Gastrocnemius medialis (tissue), 4 donors: Measurements from ENCODE around the gene CST3. TPM values are rescaled to one million over a fixed set of nuclear protein-coding genes. Genes with fewer than 3 reads are reported as not detected.

Experiments
- ATAC-seq, 2 donors: fragments of 150-250 bp; one replicate each; pipeline ENCODE4 v1.9.1; 2016
- DNase-seq, 2 donors: peaks; one replicate each; pipeline ENCODE4 v3.0.0-alpha.2; 2019
- H3K27ac ChIP-seq, 4 donors: fragments of 200-600 bp; sonication (generic); 1 replicate in 1 of 4; 2 replicates in 3 of 4; pipeline ENCODE4 v1.5.1; 2016 to 2018; ENCODE audit warnings: mild to moderate bottlenecking in 2 of 4, moderate library complexity in 1 of 4
- H3K27me3 ChIP-seq, 3 donors: fragments of 200-600 bp; sonication (generic) in 2 of 3; 1 replicate in 1 of 3; 2 replicates in 2 of 3; pipeline versions ENCODE4 v1.5.1 to v1.6.0; 2016 to 2019; ENCODE audit warnings: mild to moderate bottlenecking in 1 of 3, moderate library complexity in 1 of 3
- H3K36me3 ChIP-seq, 2 donors: fragments of 200-600 bp; sonication (generic) in 1 of 2; one replicate each; pipeline ENCODE4 v1.5.1; 2017 to 2018
- H3K4me1 ChIP-seq, 2 donors: fragments of 200-600 bp; sonication (generic) in 1 of 2; one replicate each; pipeline ENCODE4 v1.5.1; 2016 to 2017; ENCODE audit warnings: mild to moderate bottlenecking in 2 of 2
- H3K4me3 ChIP-seq, 4 donors: fragments of 200-600 bp; sonication (generic) in 3 of 4; 1 replicate in 1 of 4; 2 replicates in 3 of 4; pipeline ENCODE4 v1.5.1; 2016 to 2019; ENCODE audit warnings: mild to moderate bottlenecking in 2 of 4
- H3K9me3 ChIP-seq, 3 donors: fragments of 200-600 bp; sonication (generic) in 2 of 3; 1 replicate in 1 of 3; 2 replicates in 2 of 3; pipeline ENCODE4 v1.5.1; 2016 to 2019
- CTCF ChIP-seq, 5 experiments: fragments of 450-650 bp in 3 of 5; fragments of 200-600 bp in 2 of 5; sonication (generic) in 2 of 5; IDR thresholded peaks in 4 of 5; conservative IDR thresholded peaks in 1 of 5; 1 replicate in 4 of 5; 2 replicates in 1 of 5; pipeline ENCODE4 v1.5.1; 2016 to 2019; ENCODE audit warnings: antibody characterized with exemption in 5 of 5, mild to moderate bottlenecking in 3 of 5, moderate library complexity in 3 of 5
- POLR2A ChIP-seq, 2 donors: fragments of 450-650 bp; IDR thresholded peaks; one replicate each; pipeline ENCODE4 v1.6.1; 2017; ENCODE audit warnings: antibody characterized with exemption in 2 of 2, mild to moderate bottlenecking in 2 of 2, moderate library complexity in 2 of 2
- in situ Hi-C, 4 donors: fragments of 200-750 bp; cut with MboI; loops; one replicate each; pipeline versions ENCODE4 v1.15.0 to v1.8.0; 2017; ENCODE audit warnings: low sequenced_read_pairs in 4 of 4
- intact Hi-C: fragments of 100-400 bp; cut with DNase I; formaldehyde crosslinking; loops from one replicate; pipeline ENCODE4 v1.15.1; 2023; ENCODE audit warnings: low total_unique reads
- total RNA-seq, 4 donors: library from RNA; depleted of rRNA; stranded (reverse); fragments of >200 nt; gene quantifications; one replicate each; pipeline versions ENCODE4 v1.1.0 to v1.2.3, GENCODE V29; 2016

Gene CST3
- total RNA-seq, 4 donors from 2014 or later, result 461 to 1,821 (median 697) TPM

- no peak for TF ChIP-seq POLR2A (IDR thresholded peaks at IDR 0.05)
- TF ChIP-seq CTCF (IDR thresholded peaks at IDR 0.05 in 4 of 5, conservative IDR thresholded peaks at IDR 0.05 in 1 of 5), result no peak
- Histone ChIP-seq H3K27me3 (no peaks in the 10 kb centered on the region), H3K9me3 (no peaks in the 10 kb centered on the region), H3K36me3 (no peaks in the 10 kb centered on the region), H3K27ac (no peak overlapping the region), H3K4me3 (no peak overlapping the region), H3K4me1 (no peaks in the 10 kb centered on the region)
- DNase-seq, result no peak
- intact Hi-C loops (loop anchor here (5.0 kb wide), 1 partner anchor 166 kb away; no protein-coding TSS in a partner anchor), in situ Hi-C loops (loop anchor here in 2 of 4 donors (10.0 to 25.0 kb wide), 3 partner anchors 164 to 264 kb away; partner anchors contain the start of gene NAPB (in 1 of the 2))
- no peak for ATAC-seq
These were observed 29.4 kb downstream of the CST3 start for GRCh38 chr20:23608251-23608846.

GRCh38 chr20:23607497-23608245, 30.1 kb downstream of the CST3 start:
- no peak for ATAC-seq
- DNase-seq, result no peak
- Histone ChIP-seq H3K27me3 (no peaks in the 10 kb centered on the region), H3K4me3 (no peak overlapping the region), H3K4me1 (no peaks in the 10 kb centered on the region), H3K9me3 (no peaks in the 10 kb centered on the region), H3K36me3 (no peaks in the 10 kb centered on the region), H3K27ac (no peak overlapping the region)
- TF ChIP-seq CTCF (IDR thresholded peaks at IDR 0.05 in 4 of 5, conservative IDR thresholded peaks at IDR 0.05 in 1 of 5), result no peak
- TF ChIP-seq POLR2A (IDR thresholded peaks at IDR 0.05), result no peak
- in situ Hi-C loops, result loop anchor here in 2 of 4 donors (10.0 to 25.0 kb wide), 3 partner anchors 163 to 263 kb away; partner anchors contain the start of gene NAPB (in 1 of the 2)
- intact Hi-C loops, result loop anchor here (2.0 to 5.0 kb wide), 2 partner anchors 165 to 257 kb away; partner anchors contain the start of gene NXT1

DNA sequence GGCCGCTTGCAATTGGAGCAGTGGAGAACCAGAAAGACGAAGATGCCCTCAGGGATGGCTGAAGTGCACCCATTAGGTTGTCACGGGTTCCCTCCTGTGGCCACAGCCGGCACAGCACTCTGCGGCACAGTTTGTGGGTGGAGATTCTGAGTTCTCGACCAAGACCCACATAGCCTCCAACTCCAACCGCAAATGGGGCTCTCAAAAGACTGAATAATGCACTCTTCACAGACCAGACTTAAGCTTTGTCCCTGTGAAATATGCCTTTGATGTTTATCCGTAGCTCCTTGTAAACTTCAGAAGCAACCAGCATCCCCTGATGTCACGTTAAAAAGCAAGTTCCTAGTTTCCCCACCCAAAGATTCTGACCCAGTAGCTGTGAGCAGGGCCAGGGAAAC, 31.1 kb downstream of the CST3 start:
- no peak overlapping the region for H3K27ac ChIP-seq
- H3K4me1 ChIP-seq, result no peaks in the 10 kb centered on the region
- H3K9me3 ChIP-seq, result no peaks in the 10 kb centered on the region
- in situ Hi-C loops, result loop anchor here in 2 of 4 donors (10.0 to 25.0 kb wide), 3 partner anchors 162 to 262 kb away; partner anchors contain the start of gene NAPB (in 1 of the 2)
- ATAC-seq (peak; percentile 87 to 95), DNase-seq (peak; percentile 54 to 68)
- intact Hi-C loops, result loop anchor here (2.0 to 5.0 kb wide), 2 partner anchors 164 to 256 kb away; partner anchors contain the start of gene NXT1
- TF ChIP-seq CTCF (IDR thresholded peaks at IDR 0.05 in 4 of 5, conservative IDR thresholded peaks at IDR 0.05 in 1 of 5) (peak; percentile 76 to 88 (median 81)), POLR2A (IDR thresholded peaks at IDR 0.05) (no peak)
- no peaks in the 10 kb centered on the region for H3K36me3 ChIP-seq
- no peak overlapping the region for H3K4me3 ChIP-seq
- no peaks in the 10 kb centered on the region for H3K27me3 ChIP-seq

- intact Hi-C loops, result loop anchor here (2.0 to 5.0 kb wide), 2 partner anchors 164 to 255 kb away; partner anchors contain the start of gene NXT1
- H3K4me3 ChIP-seq, result no peak within 1 kb of the TSS
- no peak within 1 kb of the TSS for H3K27ac ChIP-seq
- in situ Hi-C loops, result loop anchor here in 2 of 4 donors (10.0 to 25.0 kb wide), 3 partner anchors 161 to 261 kb away; partner anchors contain the start of gene NAPB (in 1 of the 2)
- no peak for ATAC-seq
- DNase-seq, result no peak
- H3K4me1 ChIP-seq, result no peaks in the 10 kb centered on the region
- H3K36me3 ChIP-seq, result no peaks in the 10 kb centered on the region
- H3K27me3 ChIP-seq, result no peaks in the 10 kb centered on the region
- no peak for TF ChIP-seq POLR2A (IDR thresholded peaks at IDR 0.05)
- TF ChIP-seq CTCF (IDR thresholded peaks at IDR 0.05 in 4 of 5, conservative IDR thresholded peaks at IDR 0.05 in 1 of 5), result no peak
- H3K9me3 ChIP-seq, result no peaks in the 10 kb centered on the region
These were observed 31.7 kb downstream of the CST3 start, which contains the start of gene CST9 for GRCh38 chr20:23605867-23606651. TSS of gene CST9 (minus strand) at chr20:23605917. CDS start at chr20:23605864, 53 bp downstream.
